GM21737 (cell line): ENCODE results near the gene SESN1.

ENCODE experiments used
- ATAC-seq: cut with Tn5 transposase; IDR thresholded peaks from one replicate; pipeline ENCODE4 v1.9.1; 2021; ENCODE audit warnings: mild to moderate bottlenecking, moderate library complexity; ENCODE audit not compliant: unreplicated experiment

The SESN1 gene

DNA sequence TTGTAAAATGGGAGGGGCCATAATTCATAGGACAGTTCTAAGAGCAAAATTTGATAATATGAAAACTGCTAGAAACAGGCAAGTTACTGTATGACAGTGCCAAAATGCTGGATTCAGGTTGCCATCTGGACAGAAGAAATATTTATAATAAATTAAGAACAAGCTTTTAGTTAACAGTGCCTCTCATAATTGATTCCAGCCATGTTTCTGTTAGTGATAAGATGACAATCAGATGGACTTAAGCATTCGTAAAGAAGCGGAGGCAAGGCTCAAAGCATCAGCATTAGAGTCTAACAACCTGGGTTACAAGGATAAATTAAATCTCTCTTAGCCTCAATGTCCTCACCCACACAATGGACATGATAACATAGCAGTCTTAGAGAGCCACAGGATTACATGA, 61.0 kb downstream of the SESN1 start:
- ATAC-seq, result no peak

DNA sequence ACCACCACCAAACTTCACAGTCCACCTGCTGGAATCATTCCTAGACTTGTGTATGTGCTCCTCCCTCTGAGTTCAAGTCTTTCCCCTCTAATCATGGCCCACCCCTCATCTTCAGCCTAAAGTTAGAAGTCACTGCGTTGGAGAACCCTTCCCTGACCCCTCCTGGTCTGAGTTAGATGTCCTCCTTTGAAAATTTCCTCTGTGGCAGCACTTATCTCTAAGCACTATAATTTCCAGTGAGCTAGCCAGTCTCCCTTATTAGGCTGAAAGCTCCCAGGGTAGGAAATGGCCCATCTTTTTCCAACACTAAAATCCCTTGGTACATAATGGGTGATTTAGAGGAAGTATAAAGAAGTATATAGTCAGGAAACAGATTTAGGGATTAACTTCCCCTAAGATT, 63.2 kb downstream of the SESN1 start:
- ATAC-seq, result no peak

DNA sequence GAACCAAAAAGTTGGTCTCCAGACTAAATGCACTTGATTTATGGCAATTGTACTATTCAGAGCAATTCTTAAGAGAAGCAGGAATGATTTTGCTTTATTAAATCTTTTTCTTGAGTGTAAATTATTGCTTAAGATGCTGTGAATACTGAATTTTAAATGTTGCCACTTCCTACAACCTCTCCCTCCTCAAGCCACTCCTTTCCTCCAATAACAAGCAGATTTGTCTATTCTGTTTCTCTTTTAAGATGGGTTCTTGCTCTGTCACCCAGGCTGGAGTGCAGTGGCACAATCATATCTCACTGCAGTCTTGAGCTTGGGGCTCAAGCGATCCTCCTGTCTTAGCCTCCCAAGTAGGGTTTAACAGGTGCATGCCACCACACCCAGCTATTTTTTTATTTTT, 65.3 kb downstream of the SESN1 start:
- ATAC-seq, result no peak

DNA sequence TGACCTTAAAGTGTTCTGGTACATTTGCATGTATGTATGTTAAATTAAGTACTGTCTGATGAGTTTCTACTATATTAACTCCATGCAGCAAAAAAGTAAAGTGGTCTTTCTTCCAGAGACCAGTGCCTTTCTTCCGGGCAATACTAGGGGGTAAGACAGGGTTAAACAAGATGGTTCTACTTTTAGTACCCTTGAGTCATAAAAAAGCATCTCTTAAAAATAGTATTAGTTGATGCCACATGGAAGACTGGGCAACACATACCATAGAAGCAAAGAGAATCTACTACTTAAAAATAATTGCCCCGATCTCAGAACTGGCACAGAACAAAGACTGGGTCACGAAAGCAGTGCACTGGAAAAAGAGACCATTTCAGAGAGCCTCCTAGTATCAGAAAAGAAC, 66.2 kb downstream of the SESN1 start:
- ATAC-seq, result no peak

DNA sequence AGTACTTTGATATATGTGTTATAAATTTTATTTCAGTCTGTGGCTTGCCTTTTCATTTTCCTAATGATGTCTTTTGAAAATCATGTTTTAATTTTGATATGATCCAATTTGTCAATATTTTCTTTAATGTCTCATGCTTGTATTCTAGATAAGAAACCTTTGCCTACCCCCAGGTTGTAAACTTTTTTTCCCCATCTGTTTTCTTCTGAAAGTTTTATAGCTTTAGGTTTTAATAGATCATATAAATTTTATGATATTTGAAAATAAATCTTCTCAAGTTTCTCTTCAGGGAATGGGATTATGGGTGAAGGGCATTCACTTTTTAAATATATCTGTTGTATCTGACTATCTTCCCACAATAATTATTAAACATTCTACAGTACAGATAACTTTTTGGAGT, 66.7 kb downstream of the SESN1 start:
- ATAC-seq, result no peak

- no peak for ATAC-seq
Measured at GRCh38 chr6:109025639-109026038, 69.0 kb downstream of the SESN1 start.

DNA sequence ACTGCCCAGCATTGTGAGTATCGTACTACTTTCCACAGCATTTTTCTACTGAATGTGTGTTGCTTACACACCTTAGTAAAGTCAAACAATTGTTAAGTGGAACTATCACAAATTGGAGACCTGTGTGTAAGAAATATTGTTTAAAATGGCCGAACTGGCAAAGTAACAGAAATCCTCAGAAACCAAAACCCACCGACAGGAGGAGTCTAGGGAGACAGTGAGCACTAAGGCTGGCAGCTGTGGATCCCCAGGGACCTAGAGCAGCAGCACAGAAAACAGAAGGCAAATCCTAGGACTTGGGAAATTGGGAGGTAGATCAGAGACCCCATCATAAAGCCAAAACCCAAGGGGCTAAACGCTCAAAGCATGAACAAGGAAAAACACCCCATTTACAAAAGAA, 69.9 kb downstream of the SESN1 start:
- no peak for ATAC-seq

- ATAC-seq, result no peak
Measured at GRCh38 chr6:109024368-109024767, 70.3 kb downstream of the SESN1 start.

- no peak for ATAC-seq
Measured at GRCh38 chr6:109023356-109023925, 71.2 kb downstream of the SESN1 start.

GRCh38 chr6:109021870-109022269, 72.8 kb downstream of the SESN1 start:
- no peak for ATAC-seq

DNA sequence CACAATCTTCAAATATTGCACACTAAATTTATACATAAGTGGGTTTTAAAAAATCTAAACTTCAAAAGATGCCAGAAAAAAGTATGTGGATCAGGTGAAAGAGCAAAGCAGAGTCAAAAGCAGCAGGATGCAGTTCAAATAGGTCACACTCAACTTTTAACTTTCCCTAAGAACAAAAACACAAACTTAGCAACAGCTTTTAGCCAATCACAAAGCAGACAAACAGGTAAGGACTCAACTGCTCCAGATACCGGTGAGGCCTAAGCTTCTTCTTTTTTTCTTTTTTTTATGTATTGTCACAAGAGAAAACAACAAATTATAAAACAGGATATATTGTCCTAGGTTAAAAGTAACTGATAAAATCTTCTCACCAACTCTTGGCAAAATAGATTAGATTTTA, 74.7 kb downstream of the SESN1 start:
- no peak for ATAC-seq

GRCh38 chr6:109015176-109015575, 79.5 kb downstream of the SESN1 start:
- no peak for ATAC-seq

- ATAC-seq, result no peak
Measured at GRCh38 chr6:109014606-109015005, 80.0 kb downstream of the SESN1 start.

- no peak for ATAC-seq
Measured at GRCh38 chr6:109013656-109014305, 80.9 kb downstream of the SESN1 start.

DNA sequence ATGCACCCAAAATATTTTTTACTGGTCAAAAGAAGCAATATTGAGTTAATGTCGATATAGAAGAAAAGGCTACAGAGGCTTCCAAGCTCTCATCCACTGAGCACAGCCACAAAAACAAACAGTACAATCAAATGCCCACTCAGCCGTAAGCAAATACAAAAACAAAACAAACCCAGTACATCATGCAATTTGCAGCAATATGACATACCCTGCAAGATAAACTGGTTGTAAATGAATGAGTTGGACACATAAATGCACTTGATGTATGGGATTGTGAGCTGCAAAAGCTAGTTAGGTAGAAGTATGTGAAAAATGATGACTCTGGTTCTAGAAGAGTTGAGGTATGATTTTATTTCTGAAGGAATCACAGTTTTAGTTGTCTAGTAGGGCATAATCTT, 83.9 kb downstream of the SESN1 start:
- no peak for ATAC-seq

DNA sequence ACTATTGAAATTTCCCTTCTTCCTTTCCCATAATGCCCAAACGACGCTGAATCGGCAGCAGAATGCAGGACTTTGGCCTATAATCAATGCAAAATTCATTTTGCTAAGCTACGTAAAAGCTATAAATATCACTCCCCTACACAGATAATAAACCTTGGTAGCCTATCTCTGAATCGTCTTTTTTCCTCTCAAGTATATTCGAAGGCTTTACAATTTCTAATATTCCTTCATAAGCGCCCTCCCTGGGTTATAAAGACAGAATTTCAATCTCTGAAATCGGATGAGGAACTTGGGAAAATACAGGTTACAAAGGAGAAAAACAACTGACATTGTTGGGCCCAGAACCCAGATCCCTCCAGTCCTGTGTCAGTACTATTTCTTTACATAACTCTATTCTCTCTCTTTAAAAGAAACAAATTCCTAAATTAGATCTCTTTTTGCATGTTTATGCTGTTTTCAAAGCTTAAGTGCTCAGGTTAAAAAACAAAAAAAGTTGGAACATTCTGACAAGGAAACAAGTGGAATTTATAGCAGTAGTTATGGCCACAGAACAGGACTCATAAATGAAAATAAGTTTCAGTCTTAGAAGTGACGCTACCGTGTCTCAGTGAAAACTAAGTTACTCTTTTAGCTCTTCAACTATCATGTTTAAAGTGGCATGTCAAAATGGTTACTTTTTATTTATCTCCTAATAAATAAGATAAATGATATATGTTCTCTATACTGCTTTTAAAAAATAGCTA, 84.5 kb downstream of the SESN1 start:
- no peak for ATAC-seq

- ATAC-seq, result peak; percentile 93
Measured at GRCh38 chr6:109009236-109009961, 85.2 kb downstream of the SESN1 start.

DNA sequence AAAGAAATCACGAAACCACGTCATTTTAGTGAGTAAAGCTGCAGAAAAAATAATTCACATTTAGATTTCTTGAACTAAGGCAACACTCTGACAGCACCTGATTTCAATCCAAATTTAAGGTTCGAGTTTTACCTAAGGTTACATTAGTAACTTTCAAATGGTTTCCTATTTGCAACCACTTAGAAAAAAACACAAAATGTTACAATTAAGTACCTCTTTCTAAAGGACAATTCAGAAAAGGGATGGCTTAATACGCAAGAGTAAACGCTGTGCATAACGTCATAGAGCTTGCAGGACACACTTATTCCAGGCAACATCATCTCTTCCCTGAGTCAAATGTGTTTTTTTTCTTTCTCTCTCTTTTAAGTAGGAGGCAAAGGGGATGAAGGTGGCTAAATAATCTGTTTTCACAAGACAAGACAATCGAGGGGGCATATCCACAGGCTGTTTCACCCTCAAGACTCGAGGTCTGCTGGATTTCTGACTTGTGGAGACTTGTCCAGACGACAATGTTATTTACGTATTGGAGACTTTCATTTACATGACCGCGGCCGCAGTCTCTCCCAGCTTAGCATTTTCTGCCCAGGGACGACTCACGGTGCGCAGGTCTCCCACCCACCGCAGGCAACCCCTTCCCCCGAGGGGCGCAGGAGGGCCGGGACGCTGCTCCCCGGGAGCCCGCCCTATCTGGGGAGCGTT, 86.0 kb downstream of the SESN1 start:
- peak; percentile 24 for ATAC-seq

DNA sequence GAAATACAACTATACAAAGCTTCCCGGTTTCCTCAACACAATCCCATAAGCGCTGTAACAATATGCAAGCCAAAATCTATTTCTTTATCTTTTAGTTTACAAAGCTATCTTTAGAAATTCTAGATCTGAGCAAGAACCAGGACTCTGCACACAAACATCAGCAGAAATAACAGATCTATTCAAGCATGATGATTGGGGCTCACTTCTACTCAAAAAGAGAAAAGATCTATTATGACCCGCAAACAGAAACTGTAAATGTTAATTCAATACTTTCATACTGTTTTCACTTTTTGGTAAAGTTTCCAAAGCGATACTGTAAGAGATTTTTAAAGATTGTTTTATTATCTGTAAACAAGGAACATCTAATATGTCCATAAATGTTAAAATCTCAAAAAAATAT, 86.6 kb downstream of the SESN1 start:
- ATAC-seq, result no peak

GRCh38 chr6:109007521-109007920, 87.1 kb downstream of the SESN1 start:
- no peak for ATAC-seq

GRCh38 chr6:109006818-109007217, 87.8 kb downstream of the SESN1 start:
- no peak for ATAC-seq
